ENCODE data around the gene SHISA6. TPM values are rescaled to one million over a fixed set of nuclear protein-coding genes. Genes with fewer than 3 reads are reported as not detected.

SHISA6 gene
- total RNA-seq, 2 experiments from 2014 or later = not detected

DNA sequence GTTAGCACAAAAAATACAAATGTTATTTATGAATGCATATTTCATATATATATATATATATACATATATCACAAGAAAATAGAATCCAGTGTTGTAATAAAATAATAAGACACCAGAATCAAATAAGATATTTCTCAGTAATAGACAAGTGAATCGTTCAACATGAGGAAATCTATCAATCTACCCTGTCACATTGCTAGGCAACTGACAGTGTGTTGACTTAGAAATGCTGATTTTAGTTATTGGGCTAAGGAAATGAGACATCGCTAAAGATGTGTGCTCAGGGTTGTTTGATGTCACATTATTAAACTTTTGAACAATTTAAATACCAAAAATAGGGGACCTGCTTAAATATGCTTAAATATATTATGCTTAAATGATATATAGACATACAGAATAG, 307.4 kb downstream of the SHISA6 start:
- POLR2A ChIA-PET = no interaction called here
- Histone ChIP-seq H3K9me3 (ENCODE audit: low read length) (no peaks in the 10 kb centered on the region), H4K20me1 (ENCODE audit: insufficient read depth, low read length) (no peaks in the 10 kb centered on the region), H3K4me2 (ENCODE audit: low read length) (no peak overlapping the region), H3K9me2 (ENCODE audit: insufficient read depth, low read length) (no peaks in the 10 kb centered on the region), H3K4me1 (ENCODE audit: insufficient read depth, low read length, poor library complexity, severe bottlenecking) (no peaks in the 10 kb centered on the region), H3K79me2 (ENCODE audit: insufficient read depth, low read depth, low read length) (no peaks in the 10 kb centered on the region), H3K27ac (ENCODE audit: low read depth, low read length, poor library complexity, severe bottlenecking) (no peak overlapping the region), H3K36me3 (ENCODE audit: insufficient read depth, low read length) (no peaks in the 10 kb centered on the region), H2AFZ (ENCODE audit: low read length) (no peak overlapping the region), H3K4me3 (ENCODE audit: low read depth, low read length, poor library complexity, severe bottlenecking) (no peak overlapping the region)
- intact Hi-C loops (cut with micrococcal nuclease; ENCODE audit: unreplicated experiment) = no loop called here
- no peak for TF ChIP-seq EZH2phosphoT487 (IDR thresholded peaks at IDR 0.05; ENCODE audit: borderline replicate concordance, low read depth, low read length)
- no peak for DNase-seq (ENCODE audit: low spot score)
- CTCF ChIA-PET (ENCODE audit: unreplicated experiment) = no interaction called here
- BruUV-seq (replicated peaks) = no TSS peak

DNA sequence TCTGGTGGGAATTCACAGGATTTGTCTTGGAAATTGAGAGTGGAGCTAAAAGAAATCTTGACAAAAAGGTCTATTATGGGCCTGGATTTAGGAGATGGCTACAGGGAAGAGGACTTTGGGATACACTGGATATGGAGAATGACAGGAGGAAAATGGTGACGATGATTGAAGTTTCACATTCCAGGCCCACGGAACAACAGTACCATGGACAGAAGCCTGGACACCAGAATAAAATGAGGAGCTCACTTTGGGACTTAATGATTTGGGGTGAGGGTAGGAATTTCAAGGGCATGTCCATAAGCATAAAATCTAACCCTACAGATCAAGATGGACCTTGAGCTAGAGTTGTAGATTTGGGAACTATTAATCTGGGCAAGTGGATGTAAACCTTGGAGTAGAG, 309.4 kb downstream of the SHISA6 start:
- Histone ChIP-seq H3K27ac (ENCODE audit: low read depth, low read length, poor library complexity, severe bottlenecking) (no peak overlapping the region), H3K36me3 (ENCODE audit: insufficient read depth, low read length) (no peaks in the 10 kb centered on the region), H2AFZ (ENCODE audit: low read length) (no peak overlapping the region), H3K4me3 (ENCODE audit: low read depth, low read length, poor library complexity, severe bottlenecking) (no peak overlapping the region), H3K4me1 (ENCODE audit: insufficient read depth, low read length, poor library complexity, severe bottlenecking) (no peaks in the 10 kb centered on the region), H3K9me3 (ENCODE audit: low read length) (no peaks in the 10 kb centered on the region), H3K9me2 (ENCODE audit: insufficient read depth, low read length) (no peaks in the 10 kb centered on the region), H4K20me1 (ENCODE audit: insufficient read depth, low read length) (no peaks in the 10 kb centered on the region), H3K79me2 (ENCODE audit: insufficient read depth, low read depth, low read length) (no peaks in the 10 kb centered on the region), H3K4me2 (ENCODE audit: low read length) (no peak overlapping the region)
- intact Hi-C loops (cut with micrococcal nuclease; ENCODE audit: unreplicated experiment) = no loop called here
- POLR2A ChIA-PET = no interaction called here
- no peak for DNase-seq (ENCODE audit: low spot score)
- CTCF ChIA-PET (ENCODE audit: unreplicated experiment) = no interaction called here
- TF ChIP-seq, protein P1, sequence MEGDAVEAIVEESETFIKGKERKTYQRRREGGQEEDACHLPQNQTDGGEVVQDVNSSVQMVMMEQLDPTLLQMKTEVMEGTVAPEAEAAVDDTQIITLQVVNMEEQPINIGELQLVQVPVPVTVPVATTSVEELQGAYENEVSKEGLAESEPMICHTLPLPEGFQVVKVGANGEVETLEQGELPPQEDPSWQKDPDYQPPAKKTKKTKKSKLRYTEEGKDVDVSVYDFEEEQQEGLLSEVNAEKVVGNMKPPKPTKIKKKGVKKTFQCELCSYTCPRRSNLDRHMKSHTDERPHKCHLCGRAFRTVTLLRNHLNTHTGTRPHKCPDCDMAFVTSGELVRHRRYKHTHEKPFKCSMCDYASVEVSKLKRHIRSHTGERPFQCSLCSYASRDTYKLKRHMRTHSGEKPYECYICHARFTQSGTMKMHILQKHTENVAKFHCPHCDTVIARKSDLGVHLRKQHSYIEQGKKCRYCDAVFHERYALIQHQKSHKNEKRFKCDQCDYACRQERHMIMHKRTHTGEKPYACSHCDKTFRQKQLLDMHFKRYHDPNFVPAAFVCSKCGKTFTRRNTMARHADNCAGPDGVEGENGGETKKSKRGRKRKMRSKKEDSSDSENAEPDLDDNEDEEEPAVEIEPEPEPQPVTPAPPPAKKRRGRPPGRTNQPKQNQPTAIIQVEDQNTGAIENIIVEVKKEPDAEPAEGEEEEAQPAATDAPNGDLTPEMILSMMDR (conservative IDR thresholded peaks at IDR 0.05; ENCODE audit: low read length) = no peak
- no peak for TF ChIP-seq EZH2phosphoT487 (IDR thresholded peaks at IDR 0.05; ENCODE audit: borderline replicate concordance, low read depth, low read length)
- BruUV-seq (replicated peaks) = no TSS peak

DNA sequence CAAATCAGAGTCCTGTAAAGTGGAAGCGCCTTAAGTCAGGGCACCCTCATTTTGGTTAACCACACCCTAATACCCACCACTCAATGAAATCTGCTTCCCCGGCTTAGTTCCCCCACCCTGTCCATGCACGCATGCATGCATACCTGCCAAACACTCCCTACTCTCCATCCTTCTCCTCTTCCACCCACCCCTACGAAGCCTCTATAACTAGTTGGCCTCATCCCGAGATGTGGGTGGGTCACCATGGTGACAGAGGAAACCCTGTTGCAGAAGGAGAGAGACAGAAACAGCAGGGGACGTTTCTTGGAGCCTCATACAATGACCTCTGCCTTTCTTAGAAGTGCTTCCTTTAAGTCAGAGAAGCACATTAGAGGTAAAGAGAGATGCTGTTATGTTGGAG, 310.4 kb downstream of the SHISA6 start:
- CTCF ChIA-PET (ENCODE audit: unreplicated experiment) = no interaction called here
- no TSS peak for BruUV-seq (replicated peaks)
- DNase-seq (ENCODE audit: low spot score) = no peak
- H3K79me2 ChIP-seq (ENCODE audit: insufficient read depth, low read depth, low read length) = no peaks in the 10 kb centered on the region
- no peak overlapping the region for H3K27ac ChIP-seq (ENCODE audit: low read depth, low read length, poor library complexity, severe bottlenecking)
- TF ChIP-seq, protein P1 (conservative IDR thresholded peaks at IDR 0.05; ENCODE audit: low read length) = no peak
- no peak for TF ChIP-seq EZH2phosphoT487 (IDR thresholded peaks at IDR 0.05; ENCODE audit: borderline replicate concordance, low read depth, low read length)
- POLR2A ChIA-PET = no interaction called here
- H3K4me3 ChIP-seq (ENCODE audit: low read depth, low read length, poor library complexity, severe bottlenecking) = no peak overlapping the region
- no peaks in the 10 kb centered on the region for H3K9me2 ChIP-seq (ENCODE audit: insufficient read depth, low read length)
- intact Hi-C loops (cut with micrococcal nuclease; ENCODE audit: unreplicated experiment) = no loop called here
- H3K9me3 ChIP-seq (ENCODE audit: low read length) = no peaks in the 10 kb centered on the region
- H2AFZ ChIP-seq (ENCODE audit: low read length) = no peak overlapping the region
- H4K20me1 ChIP-seq (ENCODE audit: insufficient read depth, low read length) = no peaks in the 10 kb centered on the region
- H3K4me1 ChIP-seq (ENCODE audit: insufficient read depth, low read length, poor library complexity, severe bottlenecking) = no peaks in the 10 kb centered on the region
- H3K36me3 ChIP-seq (ENCODE audit: insufficient read depth, low read length) = no peaks in the 10 kb centered on the region
- H3K4me2 ChIP-seq (ENCODE audit: low read length) = no peak overlapping the region
